Measurements from ENCODE around the gene REELD1.

REELD1 gene

GRCh38 chr4:146183209-146183608 lies 31.1 kb upstream of the REELD1 start:
- Histone ChIP-seq H3K9me2 (replicated peaks; ENCODE audit: low read depth, low read length) (no peaks in the 10 kb centered on the region), H3K4me1 (ENCODE audit: insufficient read depth, low read length, poor library complexity, severe bottlenecking) (peaks cover 38% of the 10 kb centered on the region), H3K9ac (ENCODE audit: low read depth, low read length, poor library complexity, severe bottlenecking) (no peak overlapping the region), H3F3A (ENCODE audit: low read depth) (no peaks in the 10 kb centered on the region), H3K9me3 (ENCODE audit: insufficient read depth, low read depth, low read length) (no peaks in the 10 kb centered on the region), H3K4me2 (ENCODE audit: low read depth, low read length, poor library complexity, severe bottlenecking) (no peak overlapping the region), H4K20me1 (ENCODE audit: insufficient read depth, low read length, poor library complexity, severe bottlenecking) (peaks cover 32% of the 10 kb centered on the region), H2AFZ (ENCODE audit: low read length) (no peak overlapping the region), H3K4me3 (ENCODE audit: low read length, poor library complexity, severe bottlenecking) (no peak overlapping the region), H3K36me3 (ENCODE audit: insufficient read depth, low read length) (peaks cover 34% of the 10 kb centered on the region; the same call in 1 of the 2 replicates), H3K27me3 (ENCODE audit: insufficient read depth, low read length, poor library complexity, severe bottlenecking) (no peaks in the 10 kb centered on the region), H3K79me2 (ENCODE audit: insufficient read depth, low read length) (peaks cover 42% of the 10 kb centered on the region)
- TF ChIP-seq EZH2phosphoT487 (IDR thresholded peaks at IDR 0.05; ENCODE audit: borderline replicate concordance) = no peak
- TF ChIP-seq CTCF (conservative IDR thresholded peaks at IDR 0.05; ENCODE audit: low read length) = no peak

- Histone ChIP-seq H3K9me3 (ENCODE audit: insufficient read depth, low read depth, low read length) (no peaks in the 10 kb centered on the region), H4K20me1 (ENCODE audit: insufficient read depth, low read length, poor library complexity, severe bottlenecking) (peaks cover 11% of the 10 kb centered on the region), H3K4me1 (ENCODE audit: insufficient read depth, low read length, poor library complexity, severe bottlenecking) (peaks cover 9% of the 10 kb centered on the region), H3K36me3 (ENCODE audit: insufficient read depth, low read length) (peaks cover 56% of the 10 kb centered on the region; the same call in 1 of the 2 replicates), H3K4me2 (ENCODE audit: low read depth, low read length, poor library complexity, severe bottlenecking) (no peak overlapping the region), H3K9me2 (replicated peaks; ENCODE audit: low read depth, low read length) (no peaks in the 10 kb centered on the region), H3K4me3 (ENCODE audit: low read length, poor library complexity, severe bottlenecking) (no peak overlapping the region), H3F3A (ENCODE audit: low read depth) (no peaks in the 10 kb centered on the region), H3K79me2 (ENCODE audit: insufficient read depth, low read length) (peaks cover 18% of the 10 kb centered on the region), H3K9ac (ENCODE audit: low read depth, low read length, poor library complexity, severe bottlenecking) (no peak overlapping the region), H2AFZ (ENCODE audit: low read length) (no peak overlapping the region), H3K27me3 (ENCODE audit: insufficient read depth, low read length, poor library complexity, severe bottlenecking) (no peaks in the 10 kb centered on the region)
- TF ChIP-seq EZH2phosphoT487 (IDR thresholded peaks at IDR 0.05; ENCODE audit: borderline replicate concordance) = no peak
- no peak for TF ChIP-seq CTCF (conservative IDR thresholded peaks at IDR 0.05; ENCODE audit: low read length)
Observed at GRCh38 chr4:146186041-146186440, 28.3 kb upstream of the REELD1 start.

GRCh38 chr4:146186596-146186995 lies 27.7 kb upstream of the REELD1 start:
- peaks cover 4% of the 10 kb centered on the region for H3K4me1 ChIP-seq (ENCODE audit: insufficient read depth, low read length, poor library complexity, severe bottlenecking)
- no peaks in the 10 kb centered on the region for H3F3A ChIP-seq (ENCODE audit: low read depth)
- peaks cover 61% of the 10 kb centered on the region; the same call in 1 of the 2 replicates for H3K36me3 ChIP-seq (ENCODE audit: insufficient read depth, low read length)
- no peak overlapping the region for H3K9ac ChIP-seq (ENCODE audit: low read depth, low read length, poor library complexity, severe bottlenecking)
- no peak overlapping the region for H3K4me2 ChIP-seq (ENCODE audit: low read depth, low read length, poor library complexity, severe bottlenecking)
- TF ChIP-seq CTCF (conservative IDR thresholded peaks at IDR 0.05; ENCODE audit: low read length) = no peak
- no peak for TF ChIP-seq EZH2phosphoT487 (IDR thresholded peaks at IDR 0.05; ENCODE audit: borderline replicate concordance)
- H3K9me2 ChIP-seq (replicated peaks; ENCODE audit: low read depth, low read length) = no peaks in the 10 kb centered on the region
- H3K79me2 ChIP-seq (ENCODE audit: insufficient read depth, low read length) = peaks cover 13% of the 10 kb centered on the region
- no peaks in the 10 kb centered on the region for H3K27me3 ChIP-seq (ENCODE audit: insufficient read depth, low read length, poor library complexity, severe bottlenecking)
- no peaks in the 10 kb centered on the region for H3K9me3 ChIP-seq (ENCODE audit: insufficient read depth, low read depth, low read length)
- H4K20me1 ChIP-seq (ENCODE audit: insufficient read depth, low read length, poor library complexity, severe bottlenecking) = peaks cover 7% of the 10 kb centered on the region
- H2AFZ ChIP-seq (ENCODE audit: low read length) = no peak overlapping the region
- H3K4me3 ChIP-seq (ENCODE audit: low read length, poor library complexity, severe bottlenecking) = no peak overlapping the region

Data from Loucy (cell line).